Measurements from ENCODE around the gene BICRAL.
"Not testable (repeated sequence)": the region's sequence is repeated elsewhere in the genome, so short reads cannot be mapped to it uniquely, and the experiment has no call there.

The BICRAL gene

DNA sequence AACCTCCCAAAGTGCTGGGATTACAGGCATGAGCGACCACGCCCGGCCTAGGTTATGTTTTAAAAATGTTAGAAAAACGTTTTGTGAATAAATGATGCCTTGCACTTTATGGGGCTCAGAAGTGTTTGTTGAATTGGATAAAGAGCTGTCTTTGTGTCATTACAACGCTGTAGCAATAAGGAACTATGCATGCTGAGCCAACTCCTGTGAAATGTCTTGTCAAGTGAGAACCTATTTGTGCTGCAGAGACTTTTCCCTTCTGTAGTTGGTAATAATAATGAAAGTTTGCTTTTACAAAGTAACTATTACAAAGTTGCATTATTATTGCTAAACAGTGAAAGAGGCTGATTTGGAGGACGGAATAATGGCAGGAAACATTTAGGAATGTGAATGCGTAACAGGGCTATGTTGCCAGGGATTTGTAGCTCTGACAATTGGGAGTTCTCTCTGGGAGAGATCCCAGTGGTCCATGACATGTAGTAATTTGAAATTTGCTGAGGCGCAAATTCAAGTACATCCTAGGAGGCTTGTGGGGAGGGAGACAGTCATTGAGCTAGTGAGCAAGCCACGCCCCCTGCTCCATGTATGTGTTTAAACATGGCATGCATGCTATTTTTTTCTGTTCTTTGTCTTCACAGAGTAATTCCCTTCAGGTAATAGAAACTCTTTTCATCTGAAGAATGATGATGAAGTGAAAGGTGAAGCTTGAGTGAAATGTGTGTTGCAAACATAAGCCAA lies 16.8 kb upstream of the BICRAL start:
- in situ Hi-C loops (cut with HindIII; ENCODE audit: low sequenced_read_pairs) = no loop called here
- TF ChIP-seq, protein P1, sequence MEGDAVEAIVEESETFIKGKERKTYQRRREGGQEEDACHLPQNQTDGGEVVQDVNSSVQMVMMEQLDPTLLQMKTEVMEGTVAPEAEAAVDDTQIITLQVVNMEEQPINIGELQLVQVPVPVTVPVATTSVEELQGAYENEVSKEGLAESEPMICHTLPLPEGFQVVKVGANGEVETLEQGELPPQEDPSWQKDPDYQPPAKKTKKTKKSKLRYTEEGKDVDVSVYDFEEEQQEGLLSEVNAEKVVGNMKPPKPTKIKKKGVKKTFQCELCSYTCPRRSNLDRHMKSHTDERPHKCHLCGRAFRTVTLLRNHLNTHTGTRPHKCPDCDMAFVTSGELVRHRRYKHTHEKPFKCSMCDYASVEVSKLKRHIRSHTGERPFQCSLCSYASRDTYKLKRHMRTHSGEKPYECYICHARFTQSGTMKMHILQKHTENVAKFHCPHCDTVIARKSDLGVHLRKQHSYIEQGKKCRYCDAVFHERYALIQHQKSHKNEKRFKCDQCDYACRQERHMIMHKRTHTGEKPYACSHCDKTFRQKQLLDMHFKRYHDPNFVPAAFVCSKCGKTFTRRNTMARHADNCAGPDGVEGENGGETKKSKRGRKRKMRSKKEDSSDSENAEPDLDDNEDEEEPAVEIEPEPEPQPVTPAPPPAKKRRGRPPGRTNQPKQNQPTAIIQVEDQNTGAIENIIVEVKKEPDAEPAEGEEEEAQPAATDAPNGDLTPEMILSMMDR (IDR thresholded peaks at IDR 0.05; ENCODE audit: low read depth, low read length) = no peak
- no peak overlapping the region for H3K4me3 ChIP-seq (ENCODE audit: low read depth, low read length)
- DNase-seq (ENCODE audit: low read depth, low spot score) = no peak

DNA sequence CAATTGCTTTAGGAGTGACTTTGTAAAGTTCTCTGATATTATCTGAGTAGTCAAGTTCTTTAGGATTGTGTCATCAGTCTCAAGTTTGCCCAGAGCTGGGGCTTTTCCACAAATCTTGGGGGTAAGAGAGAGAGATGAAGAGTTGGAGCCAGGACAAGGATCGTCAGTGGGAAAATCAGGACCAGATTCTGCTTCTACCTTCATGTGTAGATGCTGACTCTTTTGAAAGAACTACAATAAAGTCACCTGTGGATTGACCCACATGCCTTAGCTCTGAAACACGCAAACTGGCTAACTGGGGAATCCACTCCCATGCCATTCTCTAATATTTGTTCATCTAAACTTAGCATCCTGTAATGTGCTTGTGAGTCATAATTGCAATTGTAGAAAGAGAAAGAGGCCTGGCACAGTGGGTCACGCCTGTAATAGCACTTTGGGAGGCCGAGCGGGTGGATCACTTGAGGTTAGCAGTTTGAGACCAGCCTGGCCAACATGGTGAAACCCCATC lies 15.6 kb upstream of the BICRAL start:
- peak; percentile 86 for DNase-seq (ENCODE audit: low read depth, low spot score)
- TF ChIP-seq, protein P1 (IDR thresholded peaks at IDR 0.05; ENCODE audit: low read depth, low read length) = no peak
- H3K4me3 ChIP-seq (ENCODE audit: low read depth, low read length) = no peak overlapping the region
- in situ Hi-C loops (cut with HindIII; ENCODE audit: low sequenced_read_pairs) = no loop called here

DNA sequence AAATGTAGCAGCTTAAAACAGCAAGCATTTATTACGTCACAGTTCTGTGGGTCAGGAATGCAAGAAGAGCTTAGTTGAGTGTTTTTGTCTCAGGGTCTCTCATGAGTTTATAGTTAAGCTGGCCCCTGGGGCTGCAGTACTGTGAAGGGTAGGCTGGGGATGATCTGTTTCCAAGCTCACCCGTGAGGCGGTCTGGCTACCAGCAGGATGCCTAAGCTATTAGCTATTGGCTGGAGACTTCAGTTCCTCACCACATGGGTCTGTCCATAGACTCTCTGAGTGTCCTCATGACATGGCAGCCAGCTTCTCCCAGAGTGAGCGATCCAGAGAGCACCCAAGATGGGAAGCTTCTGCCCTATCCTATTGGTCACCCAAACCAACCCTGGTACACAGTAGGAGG lies 12.8 kb upstream of the BICRAL start:
- H3K4me3 ChIP-seq (ENCODE audit: low read depth, low read length) = no peak overlapping the region
- TF ChIP-seq, protein P1 (IDR thresholded peaks at IDR 0.05; ENCODE audit: low read depth, low read length) = no peak
- DNase-seq (ENCODE audit: low read depth, low spot score) = no peak
- in situ Hi-C loops (cut with HindIII; ENCODE audit: low sequenced_read_pairs) = no loop called here

DNA sequence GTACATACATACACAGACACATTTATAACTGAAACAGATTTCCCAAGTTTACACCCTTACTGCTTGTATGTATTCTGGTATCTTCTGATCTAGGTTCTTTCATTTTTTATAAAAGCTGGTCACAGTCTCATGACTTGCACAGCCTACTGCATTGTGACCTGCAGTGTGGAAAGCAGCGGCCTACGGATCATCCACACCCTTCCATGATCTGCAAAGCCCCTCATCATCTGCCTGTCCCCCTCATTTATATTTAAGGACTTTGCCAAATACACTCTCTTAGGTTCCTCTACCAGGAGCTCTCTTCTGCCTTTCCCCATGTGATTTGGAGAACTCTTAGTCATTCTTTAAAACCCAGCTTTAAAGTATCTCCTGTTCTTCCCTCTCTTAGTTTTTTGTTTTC lies 12.0 kb upstream of the BICRAL start:
- H3K4me3 ChIP-seq (ENCODE audit: low read depth, low read length) = no peak overlapping the region
- in situ Hi-C loops (cut with HindIII; ENCODE audit: low sequenced_read_pairs) = no loop called here
- no peak for DNase-seq (ENCODE audit: low read depth, low spot score)
- TF ChIP-seq, protein P1 (IDR thresholded peaks at IDR 0.05; ENCODE audit: low read depth, low read length) = no peak

DNA sequence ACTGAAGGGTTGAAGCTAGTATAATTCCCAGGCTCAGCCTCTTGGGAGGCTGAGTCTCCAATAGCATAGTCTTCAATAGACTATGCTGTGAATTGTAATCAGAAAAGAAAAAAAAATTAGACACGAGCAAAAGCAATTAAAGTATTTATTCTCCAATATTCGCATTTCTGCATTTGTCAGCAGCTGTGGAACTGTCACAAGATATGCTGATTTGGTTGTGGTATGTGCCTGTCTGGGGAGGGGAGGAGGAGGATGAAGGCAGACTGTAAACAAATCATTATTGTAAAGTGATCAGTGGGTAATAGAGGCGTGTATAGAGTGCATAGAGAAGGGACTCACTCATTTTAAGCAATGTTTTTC lies 10.1 kb upstream of the BICRAL start:
- DNase-seq (ENCODE audit: low read depth, low spot score) = no peak
- TF ChIP-seq, protein P1 (IDR thresholded peaks at IDR 0.05; ENCODE audit: low read depth, low read length) = no peak
- H3K4me3 ChIP-seq (ENCODE audit: low read depth, low read length) = no peak overlapping the region
- in situ Hi-C loops (cut with HindIII; ENCODE audit: low sequenced_read_pairs) = no loop called here

DNA sequence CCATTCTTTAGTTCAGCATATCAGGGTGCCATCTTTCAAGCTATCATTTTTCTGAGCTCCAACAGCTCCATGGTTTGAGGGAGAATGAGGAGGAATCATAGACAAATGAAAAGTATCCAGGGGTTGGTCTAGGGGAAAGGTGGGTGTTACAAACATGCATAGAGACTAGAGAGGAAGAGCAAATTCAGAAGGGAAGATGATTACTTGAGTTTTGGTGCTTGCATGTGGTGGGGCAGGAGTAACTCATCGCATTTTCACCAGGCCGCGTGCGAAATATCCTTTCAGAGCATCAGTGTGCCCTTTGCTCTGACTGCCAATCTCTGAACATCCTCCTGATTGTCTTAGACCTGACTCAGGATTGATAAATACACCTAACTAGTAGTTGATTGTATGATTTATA lies 7.7 kb upstream of the BICRAL start:
- DNase-seq (ENCODE audit: low read depth, low spot score) = no peak
- TF ChIP-seq, protein P1 (IDR thresholded peaks at IDR 0.05; ENCODE audit: low read depth, low read length) = no peak
- in situ Hi-C loops (cut with HindIII; ENCODE audit: low sequenced_read_pairs) = no loop called here
- H3K4me3 ChIP-seq (ENCODE audit: low read depth, low read length) = no peak overlapping the region

DNA sequence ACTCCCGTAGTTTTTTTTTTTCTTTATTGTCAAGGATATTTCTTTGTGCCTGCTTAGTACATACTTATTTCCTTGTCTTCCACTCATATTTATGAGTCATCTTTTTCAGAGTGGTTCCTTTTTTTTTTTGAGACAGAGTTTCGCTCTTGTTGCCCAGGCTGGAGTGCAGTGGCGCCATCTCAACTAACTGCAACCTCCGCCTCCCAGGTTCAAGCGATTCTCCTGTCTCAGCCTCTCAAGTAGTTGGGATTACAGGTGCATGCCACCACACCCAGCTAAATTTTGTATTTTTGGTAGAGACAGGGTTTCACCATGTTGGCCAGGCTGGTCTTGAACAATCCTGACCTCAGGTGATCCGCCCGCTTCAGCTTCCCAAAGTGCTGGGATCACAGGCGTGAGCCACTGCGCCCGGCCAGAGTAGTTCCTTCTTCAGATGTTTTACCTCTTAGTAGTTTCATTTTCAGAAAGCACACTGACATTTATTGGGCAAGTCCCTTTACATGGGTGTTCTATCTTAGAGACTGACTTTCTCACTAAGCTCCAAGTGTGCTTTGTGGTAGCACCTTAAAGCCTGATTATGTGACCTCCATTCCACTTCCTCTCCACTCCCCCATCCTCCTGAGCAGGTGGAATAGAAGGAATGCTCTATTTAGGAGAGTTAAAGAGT lies 6.9 kb upstream of the BICRAL start:
- in situ Hi-C loops (cut with HindIII; ENCODE audit: low sequenced_read_pairs); H3K4me3 ChIP-seq (ENCODE audit: low read depth, low read length); DNase-seq (ENCODE audit: low read depth, low spot score): not testable (repeated sequence)

Measured in astrocyte of the spinal cord (primary cell).